MM.1S (cell line): ENCODE results near the gene RGS8.

Experiments
- EZH2phosphoT487 ChIP-seq: fragments of 300-600 bp; sonication (generic); IDR thresholded peaks from 2 replicates; pipeline ENCODE4 v1.6.1; 2018; ENCODE audit warnings: antibody characterized with exemption, low read length
- TF ChIP-seq, protein P1 (sequence below): fragments of 300-600 bp; sonication (generic); IDR thresholded peaks from 2 replicates; pipeline ENCODE4 v1.5.1; 2016; ENCODE audit warnings: antibody characterized with exemption, low read length, mixed read lengths

DNA sequence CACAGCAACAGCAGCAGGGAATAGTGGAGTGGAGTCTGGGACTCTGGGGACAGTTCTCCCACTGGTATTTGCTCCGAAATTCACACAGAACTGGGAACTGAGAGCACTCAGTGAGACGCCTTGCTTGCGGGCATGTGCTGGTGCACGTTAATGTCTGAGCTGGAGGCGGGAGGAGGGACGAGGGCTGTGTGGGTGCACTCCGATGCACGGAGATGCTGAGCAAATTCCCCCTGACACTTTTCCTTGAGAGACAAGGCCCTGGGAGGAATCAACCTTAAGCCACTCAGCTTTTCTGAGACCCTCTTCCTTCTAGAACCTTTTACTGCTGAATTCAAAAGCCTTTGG lies 2.8 kb downstream of the RGS8 start:
- TF ChIP-seq, protein P1, sequence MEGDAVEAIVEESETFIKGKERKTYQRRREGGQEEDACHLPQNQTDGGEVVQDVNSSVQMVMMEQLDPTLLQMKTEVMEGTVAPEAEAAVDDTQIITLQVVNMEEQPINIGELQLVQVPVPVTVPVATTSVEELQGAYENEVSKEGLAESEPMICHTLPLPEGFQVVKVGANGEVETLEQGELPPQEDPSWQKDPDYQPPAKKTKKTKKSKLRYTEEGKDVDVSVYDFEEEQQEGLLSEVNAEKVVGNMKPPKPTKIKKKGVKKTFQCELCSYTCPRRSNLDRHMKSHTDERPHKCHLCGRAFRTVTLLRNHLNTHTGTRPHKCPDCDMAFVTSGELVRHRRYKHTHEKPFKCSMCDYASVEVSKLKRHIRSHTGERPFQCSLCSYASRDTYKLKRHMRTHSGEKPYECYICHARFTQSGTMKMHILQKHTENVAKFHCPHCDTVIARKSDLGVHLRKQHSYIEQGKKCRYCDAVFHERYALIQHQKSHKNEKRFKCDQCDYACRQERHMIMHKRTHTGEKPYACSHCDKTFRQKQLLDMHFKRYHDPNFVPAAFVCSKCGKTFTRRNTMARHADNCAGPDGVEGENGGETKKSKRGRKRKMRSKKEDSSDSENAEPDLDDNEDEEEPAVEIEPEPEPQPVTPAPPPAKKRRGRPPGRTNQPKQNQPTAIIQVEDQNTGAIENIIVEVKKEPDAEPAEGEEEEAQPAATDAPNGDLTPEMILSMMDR = no peak
- no peak for TF ChIP-seq EZH2phosphoT487
